Measurements from ENCODE around the gene DNAH17. TPM values are rescaled to one million over a fixed set of nuclear protein-coding genes. Genes with fewer than 3 reads are reported as not detected.

The DNAH17 gene
- polyA plus RNA-seq, 1 experiment = not detected

- DNase-seq (ENCODE audit: low read depth, low spot score) = no peak
- Histone ChIP-seq H3K27me3 (ENCODE audit: control insufficient read depth, insufficient read depth, low read length) (no peaks in the 10 kb centered on the region), H3K9me3 (ENCODE audit: control insufficient read depth, insufficient read depth, low read length) (no peaks in the 10 kb centered on the region; the same call in 1 of the 2 replicates), H3K27ac (ENCODE audit: low read depth, low read length) (no peak overlapping the region), H3K4me3 (ENCODE audit: low read depth, low read length) (no peak overlapping the region)
- no peak for TF ChIP-seq CTCF (IDR thresholded peaks at IDR 0.05; ENCODE audit: low read depth, low read length)
- CTCF ChIA-PET = no interaction called here
- POLR2A ChIA-PET = interaction anchor here (0.6 to 1.3 kb wide), 3 partner anchors 10 to 42 kb away, joined by 3 to 13 read pairs (median 4); partner anchors contain the start of gene SOCS3
Measured at GRCh38 chr17:78401891-78402290, 175.3 kb downstream of the DNAH17 start.

GRCh38 chr17:78401246-78401645 is 175.9 kb downstream of the DNAH17 start:
- Histone ChIP-seq H3K4me3 (ENCODE audit: low read depth, low read length) (no peak overlapping the region), H3K9me3 (ENCODE audit: control insufficient read depth, insufficient read depth, low read length) (no peaks in the 10 kb centered on the region; the same call in 1 of the 2 replicates), H3K27ac (ENCODE audit: low read depth, low read length) (no peak overlapping the region), H3K27me3 (ENCODE audit: control insufficient read depth, insufficient read depth, low read length) (no peaks in the 10 kb centered on the region)
- POLR2A ChIA-PET = interaction anchor here (1.3 kb wide), 2 partner anchors 15 to 41 kb away, joined by 3 to 4 read pairs; partner anchors contain the start of gene SOCS3
- CTCF ChIA-PET = interaction anchor here (1.2 kb wide), 1 partner anchor 33 kb away, joined by 3 read pairs; no protein-coding TSS in a partner anchor
- no peak for DNase-seq (ENCODE audit: low read depth, low spot score)
- TF ChIP-seq CTCF (IDR thresholded peaks at IDR 0.05; ENCODE audit: low read depth, low read length) = no peak

- no peak overlapping the region for H3K4me3 ChIP-seq (ENCODE audit: low read depth, low read length)
- CTCF ChIA-PET = interaction anchor here (1.2 kb wide), 1 partner anchor 32 kb away, joined by 3 read pairs; no protein-coding TSS in a partner anchor
- H3K9me3 ChIP-seq (ENCODE audit: control insufficient read depth, insufficient read depth, low read length) = no peaks in the 10 kb centered on the region; the same call in 1 of the 2 replicates
- POLR2A ChIA-PET = interaction anchor here (1.3 kb wide), 2 partner anchors 16 to 41 kb away, joined by 3 to 4 read pairs; partner anchors contain the start of gene SOCS3
- no peaks in the 10 kb centered on the region for H3K27me3 ChIP-seq (ENCODE audit: control insufficient read depth, insufficient read depth, low read length)
- DNase-seq (ENCODE audit: low read depth, low spot score) = no peak
- H3K27ac ChIP-seq (ENCODE audit: low read depth, low read length) = no peak overlapping the region
- no peak for TF ChIP-seq CTCF (IDR thresholded peaks at IDR 0.05; ENCODE audit: low read depth, low read length)
Measured at GRCh38 chr17:78400581-78401240, 176.5 kb downstream of the DNAH17 start.

DNA sequence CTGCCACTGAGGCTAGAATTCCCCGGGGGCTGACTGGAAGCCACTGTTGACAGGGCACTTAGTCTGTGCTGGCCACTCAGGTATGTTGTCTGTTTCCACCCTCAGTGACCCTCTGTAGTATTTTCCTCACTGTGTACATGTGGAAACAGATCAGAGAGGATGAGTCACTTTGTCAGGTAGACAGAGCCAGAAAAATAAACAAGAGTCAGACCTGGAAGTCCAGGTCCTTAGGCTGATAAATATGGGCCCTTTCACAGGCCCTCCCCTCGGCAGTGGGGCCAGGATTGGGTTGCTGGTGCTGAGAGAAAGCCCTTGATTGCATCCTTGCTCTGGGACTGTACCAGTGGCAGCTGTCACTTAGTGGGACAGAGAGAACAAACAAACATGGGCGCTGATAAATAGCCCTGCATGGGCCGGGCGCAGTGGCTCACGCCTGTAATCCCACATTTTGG is 177.5 kb downstream of the DNAH17 start:
- no peak for TF ChIP-seq CTCF (IDR thresholded peaks at IDR 0.05; ENCODE audit: low read depth, low read length)
- DNase-seq (ENCODE audit: low read depth, low spot score) = no peak
- Histone ChIP-seq H3K9me3 (ENCODE audit: control insufficient read depth, insufficient read depth, low read length) (no peaks in the 10 kb centered on the region; the same call in 1 of the 2 replicates), H3K27ac (ENCODE audit: low read depth, low read length) (no peak overlapping the region), H3K27me3 (ENCODE audit: control insufficient read depth, insufficient read depth, low read length) (no peaks in the 10 kb centered on the region), H3K4me3 (ENCODE audit: low read depth, low read length) (no peak overlapping the region)
- ChIA-PET POLR2A (no interaction called here), CTCF (no interaction called here)

- Histone ChIP-seq H3K27ac (ENCODE audit: low read depth, low read length) (no peak overlapping the region), H3K9me3 (ENCODE audit: control insufficient read depth, insufficient read depth, low read length) (no peaks in the 10 kb centered on the region; the same call in 1 of the 2 replicates), H3K4me3 (ENCODE audit: low read depth, low read length) (no peak overlapping the region), H3K27me3 (ENCODE audit: control insufficient read depth, insufficient read depth, low read length) (no peaks in the 10 kb centered on the region)
- no peak for DNase-seq (ENCODE audit: low read depth, low spot score)
- POLR2A ChIA-PET = no interaction called here
- TF ChIP-seq CTCF (IDR thresholded peaks at IDR 0.05; ENCODE audit: low read depth, low read length) = no peak
- CTCF ChIA-PET = no interaction called here
Measured at GRCh38 chr17:78399028-78399692, 178.0 kb downstream of the DNAH17 start.
